ENCODE data around the gene GLS.

Gene GLS

DNA sequence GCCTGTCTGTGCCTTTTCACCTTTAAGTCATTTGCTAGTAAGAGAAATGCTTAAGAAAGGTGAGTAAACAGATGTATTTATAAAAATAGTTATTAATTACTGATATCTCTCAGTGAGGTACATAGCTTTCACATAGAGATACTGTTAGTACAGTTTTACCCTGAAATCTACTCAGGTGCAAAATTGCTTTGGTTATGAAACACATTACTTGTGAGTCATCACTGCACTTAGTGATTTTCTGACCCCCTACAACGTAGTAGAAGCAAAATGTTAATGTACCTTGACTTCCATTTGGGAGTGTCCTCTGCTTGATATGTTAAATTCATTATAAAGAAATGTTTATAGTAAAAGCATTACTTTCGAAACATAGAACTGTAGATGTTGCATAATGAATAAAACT, 6.5 kb downstream of the GLS start:
- no peak for DNase-seq
- Mint-ChIP-seq H3K9me3 (no peaks in the 10 kb centered on the region), H3K4me1 (ENCODE audit: low read depth) (peaks cover 71% of the 10 kb centered on the region), H3K36me3 (ENCODE audit: low read depth) (peaks cover 90% of the 10 kb centered on the region), H3K27ac (peak overlapping the region; percentile 88), H3K4me3 (peak overlapping the region; percentile 65), H3K27me3 (no peaks in the 10 kb centered on the region)

GRCh38 chr2:190888449-190888848, 7.8 kb downstream of the GLS start:
- Mint-ChIP-seq H3K9me3 (no peaks in the 10 kb centered on the region), H3K36me3 (ENCODE audit: low read depth) (peaks cover 89% of the 10 kb centered on the region), H3K4me3 (peak overlapping the region; percentile 65), H3K27ac (peak overlapping the region; percentile 88), H3K27me3 (no peaks in the 10 kb centered on the region), H3K4me1 (ENCODE audit: low read depth) (peaks cover 79% of the 10 kb centered on the region)
- DNase-seq = no peak

- no peak for DNase-seq
- no peaks in the 10 kb centered on the region for H3K27me3 Mint-ChIP-seq
- H3K36me3 Mint-ChIP-seq (ENCODE audit: low read depth) = peaks cover 89% of the 10 kb centered on the region
- H3K9me3 Mint-ChIP-seq = no peaks in the 10 kb centered on the region
- peak overlapping the region; percentile 34 for H3K4me3 Mint-ChIP-seq
- H3K27ac Mint-ChIP-seq = peak overlapping the region; percentile 88
- peaks cover 79% of the 10 kb centered on the region for H3K4me1 Mint-ChIP-seq (ENCODE audit: low read depth)
Measured at GRCh38 chr2:190889175-190889943, 8.7 kb downstream of the GLS start.

GRCh38 chr2:190891372-190891771, 10.8 kb downstream of the GLS start:
- peaks cover 90% of the 10 kb centered on the region for H3K36me3 Mint-ChIP-seq (ENCODE audit: low read depth)

DNA sequence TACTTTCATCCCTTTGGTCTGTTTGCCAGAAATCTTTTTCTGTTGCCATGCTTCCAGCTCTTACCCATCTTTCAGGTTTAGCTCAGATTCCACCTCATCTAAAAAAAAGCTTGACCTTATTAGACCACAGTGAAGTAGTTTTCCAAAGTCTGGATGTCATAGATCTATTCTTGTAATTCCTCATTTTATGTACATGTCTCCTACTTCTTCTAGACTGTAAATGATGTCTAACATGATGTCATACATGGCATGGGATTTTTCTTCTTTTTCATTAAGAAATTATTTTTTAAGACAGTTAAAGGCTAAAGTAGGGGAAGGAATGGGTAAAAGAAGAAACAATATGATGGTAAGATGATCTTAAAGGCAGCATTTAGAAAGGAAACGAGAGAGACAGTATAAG, 11.3 kb downstream of the GLS start:
- H3K4me3 Mint-ChIP-seq = no peak overlapping the region
- H3K27me3 Mint-ChIP-seq = no peaks in the 10 kb centered on the region
- peak overlapping the region; percentile 87 for H3K27ac Mint-ChIP-seq
- H3K4me1 Mint-ChIP-seq (ENCODE audit: low read depth) = peaks cover 77% of the 10 kb centered on the region
- DNase-seq = no peak
- H3K36me3 Mint-ChIP-seq (ENCODE audit: low read depth) = peaks cover 92% of the 10 kb centered on the region
- H3K9me3 Mint-ChIP-seq = no peaks in the 10 kb centered on the region

More at GRCh38 chr2:190891372-190891771, 10.8 kb downstream of the GLS start:
- peaks cover 76% of the 10 kb centered on the region for H3K4me1 Mint-ChIP-seq (ENCODE audit: low read depth)
- H3K27ac Mint-ChIP-seq = peak overlapping the region; percentile 44
- no peaks in the 10 kb centered on the region for H3K27me3 Mint-ChIP-seq
- H3K9me3 Mint-ChIP-seq = no peaks in the 10 kb centered on the region
- H3K4me3 Mint-ChIP-seq = no peak overlapping the region
- DNase-seq = no peak

DNA sequence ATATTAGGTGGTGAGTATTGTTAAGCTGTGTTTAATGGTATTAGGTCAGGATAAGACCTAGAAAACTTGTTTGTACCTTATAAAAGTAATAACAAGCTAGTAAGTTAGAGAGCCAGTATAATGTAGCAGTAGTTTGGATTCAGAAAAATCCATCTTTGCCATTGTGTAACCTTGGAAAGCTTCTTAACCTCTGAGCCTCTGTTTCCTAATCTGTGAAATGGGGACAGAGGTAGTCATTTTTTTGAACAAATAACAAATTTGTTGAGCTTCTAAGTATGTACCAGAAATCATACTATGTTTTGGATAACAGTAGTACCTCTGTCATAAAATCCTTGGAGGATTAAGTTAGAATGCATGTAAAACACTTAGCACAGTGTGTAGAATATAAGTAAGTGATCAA, 12.5 kb downstream of the GLS start:
- Mint-ChIP-seq H3K27ac (no peak overlapping the region), H3K27me3 (no peaks in the 10 kb centered on the region), H3K9me3 (no peaks in the 10 kb centered on the region), H3K4me3 (no peak overlapping the region), H3K36me3 (ENCODE audit: low read depth) (peaks cover 92% of the 10 kb centered on the region), H3K4me1 (ENCODE audit: low read depth) (peaks cover 68% of the 10 kb centered on the region)
- DNase-seq = no peak

DNA sequence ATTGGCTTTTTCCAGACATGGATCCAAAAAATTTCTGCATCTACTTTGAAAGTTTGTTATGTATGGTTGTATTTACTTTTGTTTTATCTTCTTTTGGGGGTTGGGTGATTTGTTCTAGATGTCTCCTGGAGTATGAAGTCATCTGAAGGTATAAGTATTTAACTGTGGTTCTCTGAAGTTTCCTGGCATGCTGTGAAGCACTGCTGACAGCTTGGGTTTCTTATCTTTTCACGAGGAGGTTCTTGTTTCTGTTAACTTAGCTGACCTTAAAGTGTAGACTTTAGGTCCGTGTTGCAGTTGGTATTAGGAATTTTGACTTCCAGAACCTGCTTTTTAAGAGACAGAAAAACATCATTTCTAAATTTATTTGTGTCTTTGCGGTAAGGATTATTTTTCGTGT, 15.9 kb downstream of the GLS start:
- peak overlapping the region; percentile 34 for H3K27ac Mint-ChIP-seq
- no peaks in the 10 kb centered on the region for H3K9me3 Mint-ChIP-seq
- H3K4me3 Mint-ChIP-seq = no peak overlapping the region
- H3K36me3 Mint-ChIP-seq (ENCODE audit: low read depth) = peaks cover 83% of the 10 kb centered on the region
- peaks cover 39% of the 10 kb centered on the region for H3K4me1 Mint-ChIP-seq (ENCODE audit: low read depth)
- H3K27me3 Mint-ChIP-seq = no peaks in the 10 kb centered on the region
- DNase-seq = no peak

GRCh38 chr2:190903693-190904450, 23.3 kb downstream of the GLS start:
- H3K27me3 Mint-ChIP-seq = no peaks in the 10 kb centered on the region
- H3K9me3 Mint-ChIP-seq = no peaks in the 10 kb centered on the region
- H3K27ac Mint-ChIP-seq = peak overlapping the region; percentile 93
- H3K4me1 Mint-ChIP-seq (ENCODE audit: low read depth) = peaks cover 42% of the 10 kb centered on the region
- peaks cover 81% of the 10 kb centered on the region for H3K36me3 Mint-ChIP-seq (ENCODE audit: low read depth)
- peak overlapping the region; percentile 21 for H3K4me3 Mint-ChIP-seq
- DNase-seq = no peak

DNA sequence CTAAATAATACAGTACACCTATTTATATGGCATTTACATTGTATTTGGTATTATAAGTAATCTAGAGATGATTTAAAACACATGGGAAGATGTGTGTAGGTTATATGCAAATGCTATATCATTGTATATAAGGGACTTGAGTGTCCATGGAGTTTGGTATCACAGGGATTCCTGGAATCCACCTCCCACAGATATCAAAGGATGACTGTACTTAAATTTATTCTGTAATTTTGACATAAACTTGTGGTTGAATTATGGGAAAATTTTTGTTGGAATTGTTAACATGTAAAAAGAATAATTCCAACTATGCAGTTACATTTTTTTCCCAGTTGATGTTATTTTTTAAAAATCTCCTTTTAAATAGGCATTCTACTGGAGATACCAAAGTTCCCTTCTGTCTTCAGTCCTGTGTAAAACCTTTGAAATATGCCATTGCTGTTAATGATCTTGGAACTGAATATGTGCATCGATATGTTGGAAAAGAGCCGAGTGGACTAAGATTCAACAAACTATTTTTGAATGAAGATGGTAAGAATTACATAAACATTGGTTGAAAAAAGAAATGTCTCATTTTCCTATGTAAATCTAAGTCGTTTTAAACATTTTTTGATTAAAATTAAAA, 24.1 kb downstream of the GLS start:
- H3K4me1 Mint-ChIP-seq (ENCODE audit: low read depth) = peaks cover 46% of the 10 kb centered on the region
- H3K36me3 Mint-ChIP-seq (ENCODE audit: low read depth) = peaks cover 81% of the 10 kb centered on the region
- no peak overlapping the region for H3K4me3 Mint-ChIP-seq
- no peak for DNase-seq
- H3K27me3 Mint-ChIP-seq = no peaks in the 10 kb centered on the region
- H3K9me3 Mint-ChIP-seq = no peaks in the 10 kb centered on the region
- H3K27ac Mint-ChIP-seq = peak overlapping the region; percentile 93

- H3K36me3 Mint-ChIP-seq (ENCODE audit: low read depth) = peaks cover 82% of the 10 kb centered on the region
- no peak overlapping the region for H3K4me3 Mint-ChIP-seq
- peak overlapping the region; percentile 60 for H3K27ac Mint-ChIP-seq
- no peaks in the 10 kb centered on the region for H3K9me3 Mint-ChIP-seq
- peaks cover 64% of the 10 kb centered on the region for H3K4me1 Mint-ChIP-seq (ENCODE audit: low read depth)
- no peaks in the 10 kb centered on the region for H3K27me3 Mint-ChIP-seq
- DNase-seq = no peak
Measured at GRCh38 chr2:190908532-190908931, 27.9 kb downstream of the GLS start.

DNA sequence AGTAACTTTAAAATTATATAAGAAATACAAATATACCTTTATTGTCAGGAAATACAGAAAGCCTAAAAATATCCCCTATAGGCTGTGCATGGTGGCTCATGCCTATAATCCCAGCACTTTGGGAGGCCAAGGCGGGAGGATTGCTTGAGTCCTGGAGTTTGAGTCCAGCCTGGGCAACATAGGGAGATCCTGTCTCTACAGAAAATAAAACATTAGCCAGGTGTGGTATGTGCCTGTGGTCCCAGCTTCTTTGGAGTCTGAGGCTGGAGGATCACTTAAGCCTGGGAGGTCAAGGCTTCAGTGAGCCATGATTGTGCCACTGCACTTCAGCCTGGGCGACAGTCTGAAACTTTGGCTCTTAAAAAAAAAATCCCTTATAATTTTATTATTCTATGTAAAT, 29.1 kb downstream of the GLS start:
- H3K36me3 Mint-ChIP-seq (ENCODE audit: low read depth) = peaks cover 81% of the 10 kb centered on the region
- H3K27ac Mint-ChIP-seq = peak overlapping the region; percentile 85
- H3K4me1 Mint-ChIP-seq (ENCODE audit: low read depth) = peaks cover 59% of the 10 kb centered on the region
- DNase-seq = no peak
- no peak overlapping the region for H3K4me3 Mint-ChIP-seq
- H3K9me3 Mint-ChIP-seq = no peaks in the 10 kb centered on the region
- no peaks in the 10 kb centered on the region for H3K27me3 Mint-ChIP-seq

DNA sequence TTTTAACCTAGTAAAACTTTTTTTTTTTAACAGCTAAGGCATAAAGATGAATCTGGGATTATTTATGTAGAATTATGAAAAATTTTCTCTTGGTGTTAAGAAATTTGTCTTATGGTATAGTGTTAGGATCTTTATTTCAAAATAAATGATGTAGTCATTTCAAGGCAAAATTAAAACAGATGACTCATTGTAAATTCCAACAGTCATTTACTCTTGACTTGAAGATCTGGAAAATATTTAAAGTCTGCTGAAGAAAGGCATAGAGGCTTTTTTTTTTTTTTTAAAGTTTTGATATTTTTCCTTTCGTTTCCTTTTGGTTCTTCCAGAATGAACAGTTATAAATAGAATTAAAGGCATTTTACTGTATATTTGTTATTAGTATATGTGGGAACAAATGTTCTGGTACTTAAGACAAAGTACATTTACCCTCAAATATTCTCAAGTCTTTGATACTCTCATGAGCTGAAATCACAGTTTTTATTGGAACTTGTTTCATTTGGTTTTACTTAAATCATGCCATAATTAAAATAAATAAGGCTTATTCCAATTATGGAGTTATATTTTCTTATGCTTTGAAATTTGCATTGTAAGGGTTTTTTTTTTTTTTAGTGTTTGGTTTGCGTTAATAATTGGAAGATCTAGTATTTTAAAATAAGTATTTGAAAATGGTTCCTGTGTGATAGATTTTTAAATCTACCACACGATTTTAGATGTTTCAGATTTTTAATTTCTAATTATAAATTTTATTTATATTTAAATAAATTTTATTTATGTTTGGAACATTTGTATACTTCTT, 29.9 kb downstream of the GLS start:
- Mint-ChIP-seq H3K4me1 (ENCODE audit: low read depth) (peaks cover 57% of the 10 kb centered on the region), H3K27me3 (no peaks in the 10 kb centered on the region), H3K4me3 (no peak overlapping the region), H3K36me3 (ENCODE audit: low read depth) (peaks cover 79% of the 10 kb centered on the region), H3K9me3 (no peaks in the 10 kb centered on the region), H3K27ac (peak overlapping the region; percentile 85)
- DNase-seq = no peak

DNA sequence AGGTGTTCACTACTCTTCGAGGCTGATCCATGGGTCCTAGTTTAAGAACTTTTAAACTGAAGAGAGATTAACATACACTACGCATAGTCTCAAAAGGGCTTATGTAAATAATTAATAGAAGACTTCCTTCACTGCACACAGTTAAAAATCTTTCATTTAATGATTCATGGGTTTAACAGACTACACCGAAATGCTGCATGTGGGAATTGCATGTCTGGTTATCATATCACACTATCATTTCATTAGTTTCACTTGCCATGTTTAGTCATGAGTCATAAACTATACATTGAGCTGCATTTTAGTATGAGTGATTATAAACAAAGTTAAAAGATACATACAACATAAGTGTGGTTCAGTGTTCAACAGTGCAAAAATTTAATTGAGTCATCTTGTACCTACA, 31.2 kb downstream of the GLS start:
- Mint-ChIP-seq H3K36me3 (ENCODE audit: low read depth) (peaks cover 82% of the 10 kb centered on the region), H3K4me3 (peak overlapping the region; percentile 3)
- no peak for DNase-seq

GRCh38 chr2:190912726-190913125, 32.1 kb downstream of the GLS start:
- H3K9me3 Mint-ChIP-seq = no peaks in the 10 kb centered on the region
- H3K27ac Mint-ChIP-seq = peak overlapping the region; percentile 67
- no peak for DNase-seq
- H3K36me3 Mint-ChIP-seq (ENCODE audit: low read depth) = peaks cover 82% of the 10 kb centered on the region
- H3K4me3 Mint-ChIP-seq = no peak overlapping the region
- no peaks in the 10 kb centered on the region for H3K27me3 Mint-ChIP-seq
- H3K4me1 Mint-ChIP-seq (ENCODE audit: low read depth) = peaks cover 70% of the 10 kb centered on the region

More for the DNA sequence above, 31.2 kb downstream of the GLS start:
- Mint-ChIP-seq H3K4me1 (ENCODE audit: low read depth) (peaks cover 64% of the 10 kb centered on the region), H3K9me3 (no peaks in the 10 kb centered on the region), H3K27ac (peak overlapping the region; percentile 86), H3K27me3 (no peaks in the 10 kb centered on the region)
